ENCODE results near the gene UBL7. TPM values are rescaled to one million over a fixed set of nuclear protein-coding genes. Genes with fewer than 3 reads are reported as not detected.

UBL7 gene
- total and polyA plus RNA-seq, 2 of the 8 experiments (the other 6 are each of a cell fraction or from before 2014, with no cell fraction given): 71.5 to 183 TPM

GRCh38 chr15:74430510-74430951, 30.4 kb downstream of the UBL7 start:
- Histone ChIP-seq H2BK5ac (ENCODE audit: low read depth, low read length) (no peak overlapping the region), H3K4ac (replicated peaks; ENCODE audit: insufficient read length, low read depth, low read length) (no peak overlapping the region), H4K5ac (ENCODE audit: insufficient read length, low read depth, low read length) (no peak overlapping the region), H3K14ac (ENCODE audit: insufficient read length) (no peak overlapping the region), H2BK120ac (replicated peaks; ENCODE audit: low read depth, low read length) (no peak overlapping the region), H3K23me2 (ENCODE audit: low read depth, low read length) (peaks cover 16% of the 10 kb centered on the region; the same call in 1 of the 2 replicates), H3K4me3 (ENCODE audit: extremely low read depth in 1 of 4, insufficient read depth in 2 of 4, low read depth in 3 of 4, low read length in 4 of 4) (no peak overlapping the region), H3K79me1 (ENCODE audit: low read depth, low read length) (peaks cover 3% of the 10 kb centered on the region), H2BK15ac (ENCODE audit: low read length) (no peak overlapping the region), H4K8ac (ENCODE audit: extremely low read depth, insufficient read depth, low read length) (no peak overlapping the region; the same call in 1 of the 2 replicates), H4K91ac (replicated peaks; ENCODE audit: insufficient read length, low read length) (no peak overlapping the region), H2AFZ (ENCODE audit: low read length) (no peak overlapping the region), H2BK20ac (ENCODE audit: low read length) (no peak overlapping the region), H3K18ac (ENCODE audit: extremely low read depth, low read length) (no peak overlapping the region), H2AK5ac (ENCODE audit: low read depth, low read length) (no peak overlapping the region), H3K9me3 (ENCODE audit: insufficient read depth in 2 of 2, low read depth in 1 of 2, low read length in 1 of 2) (no peaks in the 10 kb centered on the region), H4K20me1 (replicated peaks in 1 of 2; ENCODE audit: control insufficient read depth in 1 of 2, insufficient read depth in 2 of 2, low read length in 2 of 2) (peaks cover 10 to 20% of the 10 kb centered on the region in 2 experiments), H3K27ac (ENCODE audit: low read depth, low read length) (no peak overlapping the region), H3K79me2 (ENCODE audit: control insufficient read depth in 1 of 2, insufficient read depth in 2 of 2, low read length in 2 of 2) (peaks cover 0 to 22% of the 10 kb centered on the region in 2 experiments; a peak in 2 of 4 replicates), H3K27me3 (replicated peaks in 1 of 4; ENCODE audit: control insufficient read depth in 3 of 4, extremely low read depth in 1 of 4, insufficient read depth in 3 of 4, low read length in 3 of 4) (peaks cover 0 to 14% (median 10%) of the 10 kb centered on the region in 4 experiments; a peak in 5 of 7 replicates), H3K9ac (replicated peaks in 1 of 4; ENCODE audit: extremely low read depth in 1 of 4, low read depth in 3 of 4, low read length in 3 of 4) (no peak overlapping the region), H3K36me3 (ENCODE audit: control insufficient read depth in 2 of 4, insufficient read depth in 4 of 4, low read length in 3 of 4) (no peaks in the 10 kb centered on the region), H2BK12ac (ENCODE audit: low read depth, low read length) (no peak overlapping the region), H3K56ac (replicated peaks; ENCODE audit: insufficient read length, low read depth, low read length) (no peak overlapping the region), H3K4me2 (ENCODE audit: insufficient read depth in 1 of 2, low read depth in 2 of 2, low read length in 2 of 2) (no peak overlapping the region), H3K4me1 (replicated peaks in 1 of 4; ENCODE audit: control insufficient read depth in 3 of 4, insufficient read depth in 4 of 4, low read length in 3 of 4) (peaks cover 0 to 12% (median 7%) of the 10 kb centered on the region in 4 experiments; a peak in 6 of 7 replicates), H3K23ac (ENCODE audit: insufficient read length) (no peak overlapping the region)
- ChIA-PET POLR2A (ENCODE audit: partially characterized antibody) (no interaction called here), CTCF (ENCODE audit: partially characterized antibody) (interaction anchor here (0.8 to 41.3 kb wide), 9 partner anchors 9 to 57 kb away, joined by 3 to 1311 read pairs (median 6); partner anchors contain the start of genes CYP11A1 and UBL7)
- no peak for FAIRE-seq
- 88% methylated on average over 6 of the region's 6 CpGs; no CpG with 5 or more reads in 1 of the 2 experiments for WGBS, 2 experiments (ENCODE audit: extremely low coverage in 1 of 2, insufficient coverage in 1 of 2, insufficient read length in 1 of 2, insufficient replicate concordance in 2 of 2, low coverage in 1 of 2, low lambda C conversion rate in 2 of 2, missing lambda C conversion rate in 1 of 2)
- TF ChIP-seq SRF (IDR thresholded peaks at IDR 0.05; ENCODE audit: low read depth, low read length) (no peak), CREB1 (IDR thresholded peaks at IDR 0.05) (no peak), SIX5 (IDR thresholded peaks at IDR 0.05; ENCODE audit: low read depth, low read length) (no peak), TAF7 (optimal IDR thresholded peaks at IDR 0.05; ENCODE audit: borderline replicate concordance, low read depth, low read length) (no peak), KDM1A (IDR thresholded peaks at IDR 0.05; ENCODE audit: borderline replicate concordance, low read length) (no peak), NANOG (IDR thresholded peaks at IDR 0.05; ENCODE audit: insufficient read depth, low read depth, low read length, poor library complexity, severe bottlenecking) (no peak), CHD2 (IDR thresholded peaks at IDR 0.05; ENCODE audit: low read length) (no peak), ASH2L (IDR thresholded peaks at IDR 0.05; ENCODE audit: low read length) (no peak), NRF1 (IDR thresholded peaks at IDR 0.05; ENCODE audit: low read depth, low read length) (no peak), SUZ12 (IDR thresholded peaks at IDR 0.05; ENCODE audit: low read length) (no peak)
- no peak for DNase-seq (ENCODE audit: low read depth in 1 of 2, low spot score in 2 of 2)

Data from H1 (cell line).